Ovary (tissue), 9 donors: ENCODE measurements around the gene CACNA2D1. TPM values are rescaled to one million over a fixed set of nuclear protein-coding genes. Genes with fewer than 3 reads are reported as not detected.

Experiments
- DNase-seq, 5 donors: peaks; one replicate each; pipeline ENCODE4 v3.0.0-alpha.2; 2019 to 2020
- H3K27ac ChIP-seq, 2 donors: fragments of 200-600 bp; one replicate each; pipeline versions ENCODE4 v1.5.1 to v1.8.0; 2019 to 2022
- H3K27me3 ChIP-seq: fragments of 200-600 bp; one replicate; pipeline ENCODE4 v1.8.0; 2022
- H3K36me3 ChIP-seq: fragments of 200-600 bp; sonication (generic); one replicate; pipeline ENCODE4 v1.5.1; 2019
- H3K4me1 ChIP-seq: one replicate; pipeline ENCODE4 v1.8.1; 2013; ENCODE audit warnings: mild to moderate bottlenecking, moderate library complexity; ENCODE audit not compliant: insufficient read depth
- H3K4me3 ChIP-seq: fragments of 200-600 bp; sonication (generic); one replicate; pipeline ENCODE4 v1.5.1; 2017
- H3K9me3 ChIP-seq, 2 donors: fragments of 200-600 bp in 1 of 2; sonication (generic) in 1 of 2; one replicate each; pipeline versions ENCODE4 v1.5.1 to v1.8.1; 2013 to 2019; ENCODE audit warnings: mild to moderate bottlenecking in 1 of 2, moderate library complexity in 1 of 2
- EP300 ChIP-seq: sonication (generic); formaldehyde crosslinking; IDR thresholded peaks from one replicate; pipeline ENCODE4 v1.6.1; 2017; ENCODE audit warnings: antibody characterized with exemption
- POLR2A ChIP-seq: fragments of 450-650 bp; IDR thresholded peaks from one replicate; pipeline ENCODE4 v1.6.1; 2017; ENCODE audit warnings: antibody characterized with exemption, mild to moderate bottlenecking, moderate library complexity
- WGBS, 3 donors: extraction: QIAGEN DNeasy Blood & Tissue Kit in 1 of 3; methylation state at CpG; one replicate each; pipeline versions ENCODE4 v1.1.5 to v1.1.7; 2013 to 2017; 5-methylcytosine and 5-hydroxymethylcytosine counted together
- intact Hi-C, 4 donors: fragments of 100-400 bp; cut with DNase I; formaldehyde crosslinking; loops; one replicate each; pipeline versions ENCODE4 v1.11.0 to v1.15.1; 2022 to 2023
- polyA plus RNA-seq, 2 donors: library from polyadenylated mRNA; stranded (reverse); fragments of 200-250 nt in 1 of 2; fragments of 350-450 nt in 1 of 2; fragmentation: Illumina TruSeq in 1 of 2; extraction: RNeasy Lipid Tissue Mini Kit (QIAGEN cat#74804) in 1 of 2; gene quantifications; one replicate each; pipeline ENCODE4 v1.2.3, GENCODE V29; 2013 to 2014
- total RNA-seq, 7 donors: library from RNA; depleted of rRNA in 2 of 7; stranded (reverse); fragments of >200 nt in 2 of 7; fragmentation: NEBNext Ultra II Directional in 3 of 7; extraction: Animal tissue kit (Norgen Biotek cat#: 25700) in 3 of 7; gene quantifications; one replicate each; pipeline versions ENCODE4 v1.1.0 to v1.2.4, GENCODE V29; 2016 to 2023
- TF ChIP-seq, protein P1 (sequence below), 3 donors: fragments of 450-650 bp in 2 of 3; fragments of 200-600 bp in 1 of 3; IDR thresholded peaks; one replicate each; pipeline versions ENCODE4 v1.5.1 to v1.8.0; 2016 to 2022; ENCODE audit warnings: antibody characterized with exemption in 3 of 3, mild to moderate bottlenecking in 1 of 3
- donor health status: DM: no; HTN: no; CAD: no; lungs with moderate emphysema.
- donor health status: DM: no; HTN: no; CAD: no.
- donor health status: Bipolar disorder and iron deficiency.
- donor health status: DM: yes; HTN: yes; CAD: no.
- donor health status: DM: no; HTN: no; CAD: no.
- donor health status: DM: yes; HTN: yes; CAD: no.

CACNA2D1 gene
- total and polyA plus RNA-seq, 9 donors = 6.6 to 34.2 (median 18.8) TPM

DNA sequence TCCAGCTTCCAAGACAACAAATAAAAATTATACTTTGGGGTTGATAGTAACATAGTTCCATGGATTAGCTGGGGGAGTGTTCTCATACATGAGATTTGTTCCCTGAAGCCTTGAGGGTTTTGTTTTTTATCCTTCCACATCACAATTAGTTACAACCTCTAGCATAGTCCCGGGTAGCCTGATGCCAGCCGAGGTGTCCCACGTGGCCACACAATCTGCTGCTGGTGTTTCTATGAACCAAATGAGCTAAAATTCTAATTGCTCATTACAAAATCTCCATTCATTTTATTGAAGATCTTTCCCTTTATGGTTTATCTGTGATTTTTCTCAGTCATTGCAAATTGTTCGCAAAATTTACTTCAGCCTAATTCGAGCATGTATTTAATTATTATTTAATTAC, 84.7 kb downstream of the CACNA2D1 start:
- Histone ChIP-seq H3K27ac (no peak overlapping the region), H3K36me3 (no peaks in the 10 kb centered on the region), H3K4me1 (no peaks in the 10 kb centered on the region), H3K9me3 (no peaks in the 10 kb centered on the region), H3K27me3 (no peaks in the 10 kb centered on the region), H3K4me3 (no peak overlapping the region)
- WGBS, 3 donors = 92 to 93% (median 93%) methylated on average over 5 of the region's 5 CpGs
- TF ChIP-seq, protein P1, sequence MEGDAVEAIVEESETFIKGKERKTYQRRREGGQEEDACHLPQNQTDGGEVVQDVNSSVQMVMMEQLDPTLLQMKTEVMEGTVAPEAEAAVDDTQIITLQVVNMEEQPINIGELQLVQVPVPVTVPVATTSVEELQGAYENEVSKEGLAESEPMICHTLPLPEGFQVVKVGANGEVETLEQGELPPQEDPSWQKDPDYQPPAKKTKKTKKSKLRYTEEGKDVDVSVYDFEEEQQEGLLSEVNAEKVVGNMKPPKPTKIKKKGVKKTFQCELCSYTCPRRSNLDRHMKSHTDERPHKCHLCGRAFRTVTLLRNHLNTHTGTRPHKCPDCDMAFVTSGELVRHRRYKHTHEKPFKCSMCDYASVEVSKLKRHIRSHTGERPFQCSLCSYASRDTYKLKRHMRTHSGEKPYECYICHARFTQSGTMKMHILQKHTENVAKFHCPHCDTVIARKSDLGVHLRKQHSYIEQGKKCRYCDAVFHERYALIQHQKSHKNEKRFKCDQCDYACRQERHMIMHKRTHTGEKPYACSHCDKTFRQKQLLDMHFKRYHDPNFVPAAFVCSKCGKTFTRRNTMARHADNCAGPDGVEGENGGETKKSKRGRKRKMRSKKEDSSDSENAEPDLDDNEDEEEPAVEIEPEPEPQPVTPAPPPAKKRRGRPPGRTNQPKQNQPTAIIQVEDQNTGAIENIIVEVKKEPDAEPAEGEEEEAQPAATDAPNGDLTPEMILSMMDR (IDR thresholded peaks at IDR 0.05) = no peak
- TF ChIP-seq EP300 = no peak
- TF ChIP-seq POLR2A = no peak
- no peak for DNase-seq
- intact Hi-C loops = no loop called here

DNA sequence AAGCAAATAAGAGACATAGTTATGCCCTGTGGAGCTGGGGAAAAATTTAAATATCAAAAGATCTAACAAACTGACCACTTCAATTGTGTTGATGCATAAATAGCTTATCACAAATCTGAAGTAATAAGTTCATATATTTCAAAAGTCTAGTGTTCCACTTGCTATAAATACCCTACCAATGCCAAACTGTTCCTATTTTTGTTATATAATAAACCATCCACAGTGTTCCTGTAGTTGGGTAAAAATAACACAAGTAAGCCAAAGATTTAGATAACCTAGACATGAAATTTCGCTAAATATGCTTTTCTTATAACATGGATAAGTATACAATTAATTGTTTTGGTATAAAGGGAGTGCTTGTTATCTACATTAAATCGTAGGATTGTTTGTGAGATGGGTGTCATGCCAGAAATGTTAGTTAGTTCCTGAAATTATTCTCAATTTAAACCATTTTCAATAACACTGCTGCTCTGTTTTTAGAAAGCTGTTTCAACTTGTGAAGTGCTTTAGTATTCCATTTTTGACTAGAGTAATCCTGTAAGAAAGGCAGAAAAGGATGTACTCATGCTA, 85.5 kb downstream of the CACNA2D1 start:
- H3K9me3 ChIP-seq = no peaks in the 10 kb centered on the region
- 38 to 53% (median 49%) methylated on average over 2 of the region's 2 CpGs for WGBS, 3 donors
- DNase-seq = no peak
- H3K4me1 ChIP-seq = no peaks in the 10 kb centered on the region
- H3K27me3 ChIP-seq = no peaks in the 10 kb centered on the region
- H3K27ac ChIP-seq = no peak overlapping the region
- H3K36me3 ChIP-seq = no peaks in the 10 kb centered on the region
- no peak overlapping the region for H3K4me3 ChIP-seq
- TF ChIP-seq, protein P1 (IDR thresholded peaks at IDR 0.05) = no peak
- TF ChIP-seq POLR2A = no peak
- TF ChIP-seq EP300 = no peak
- intact Hi-C loops = no loop called here

DNA sequence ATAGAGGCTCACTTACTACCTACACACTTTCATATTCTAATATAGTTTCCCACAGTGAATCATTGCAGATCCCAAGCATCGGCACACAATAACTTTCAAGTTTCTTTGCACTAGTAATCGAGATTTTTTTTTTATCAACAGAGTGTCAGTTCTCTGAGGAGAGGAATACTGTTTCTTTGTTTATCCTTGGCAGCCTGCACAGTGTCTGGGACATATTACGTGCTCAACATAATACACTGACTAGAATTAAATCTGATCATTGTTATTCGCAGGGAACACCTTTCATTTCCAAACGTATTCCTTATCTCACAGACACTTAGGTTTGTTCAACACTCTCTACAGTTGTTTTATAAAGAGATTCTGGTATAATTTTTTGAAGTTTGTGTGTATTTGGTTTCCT, 95.3 kb downstream of the CACNA2D1 start:
- TF ChIP-seq EP300 (no peak), POLR2A (no peak)
- TF ChIP-seq, protein P1 (IDR thresholded peaks at IDR 0.05) = no peak
- WGBS, 3 donors = 77 to 88% (median 86%) methylated on average over 5 of the region's 5 CpGs
- Histone ChIP-seq H3K4me3 (no peak overlapping the region), H3K27ac (no peak overlapping the region), H3K9me3 (no peaks in the 10 kb centered on the region), H3K4me1 (no peaks in the 10 kb centered on the region), H3K36me3 (no peaks in the 10 kb centered on the region), H3K27me3 (no peaks in the 10 kb centered on the region)
- no peak for DNase-seq
- intact Hi-C loops = no loop called here

DNA sequence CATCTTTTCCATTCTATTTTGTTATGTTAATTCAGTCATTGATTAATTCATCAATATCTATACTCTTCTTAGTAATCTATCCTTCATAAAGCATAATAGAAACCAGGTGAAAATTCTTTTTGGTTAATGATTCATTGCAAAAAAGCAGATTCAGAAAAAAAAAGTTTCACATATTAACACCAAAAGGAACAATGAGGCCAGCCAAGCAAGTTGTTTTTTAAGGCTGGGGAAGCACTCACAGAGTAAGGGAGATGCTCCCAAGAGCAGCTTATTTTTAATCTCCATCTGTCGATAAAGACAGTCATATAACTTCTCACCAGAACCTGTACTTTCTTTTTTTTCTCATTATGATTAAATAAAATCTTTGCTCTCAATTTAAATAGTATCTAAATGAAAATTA, 95.8 kb downstream of the CACNA2D1 start:
- Histone ChIP-seq H3K27me3 (no peaks in the 10 kb centered on the region), H3K36me3 (no peaks in the 10 kb centered on the region), H3K4me3 (no peak overlapping the region), H3K4me1 (no peaks in the 10 kb centered on the region), H3K9me3 (no peaks in the 10 kb centered on the region), H3K27ac (no peak overlapping the region)
- TF ChIP-seq, protein P1 (IDR thresholded peaks at IDR 0.05) = no peak
- TF ChIP-seq EP300 (no peak), POLR2A (no peak)
- WGBS, 3 donors = 89 to 94% (median 92%) methylated on average over 1 of the region's 1 CpG
- intact Hi-C loops = no loop called here
- DNase-seq = no peak
